H1 (cell line): Measurements from ENCODE around the gene HSPB1. TPM values are rescaled to one million over a fixed set of nuclear protein-coding genes. Genes with fewer than 3 reads are reported as not detected.

ENCODE experiments used
- BACH1 ChIP-seq: IDR thresholded peaks from 2 replicates; pipeline ENCODE4 v1.6.1; 2012; ENCODE audit warnings: low read length, improper control_type of control experiment
- BCL11A ChIP-seq, 2 experiments: IDR thresholded peaks; one replicate each; pipeline ENCODE4 v1.6.1; 2011; ENCODE audit warnings: low read depth in 2 of 2, low read length in 2 of 2, mild to moderate bottlenecking in 2 of 2
- BRCA1 ChIP-seq: IDR thresholded peaks from 2 replicates; pipeline ENCODE4 v1.6.1; 2012; ENCODE audit warnings: low read depth, low read length, improper control_type of control experiment
- CBX5 ChIP-seq: fragments of 300-800, 300-1000 bp; sonication (generic); IDR thresholded peaks from 2 replicates; pipeline ENCODE4 v1.7.1; 2016; ENCODE audit warnings: antibody characterized with exemption, low read length, low read depth
- CEBPB ChIP-seq: IDR thresholded peaks from 2 replicates; pipeline ENCODE4 v1.6.1; 2012; ENCODE audit warnings: low read depth, low read length
- CHD2 ChIP-seq: IDR thresholded peaks from 2 replicates; pipeline ENCODE4 v1.6.1; 2012; ENCODE audit warnings: low read length, improper control_type of control experiment
- CREB1 ChIP-seq: IDR thresholded peaks from 2 replicates; pipeline ENCODE4 v1.6.1; 2012; ENCODE audit warnings: inconsistent platforms
- FOSL1 ChIP-seq: IDR thresholded peaks from 2 replicates; pipeline ENCODE4 v1.6.1; 2011; ENCODE audit warnings: mild to moderate bottlenecking, low read depth, low read length, moderate library complexity; ENCODE audit not compliant: insufficient read depth
- GABPA ChIP-seq: IDR thresholded peaks from 2 replicates; pipeline ENCODE4 v1.6.1; 2011; ENCODE audit warnings: mild to moderate bottlenecking, low read length, moderate library complexity, borderline replicate concordance; ENCODE audit not compliant: insufficient read depth
- HDAC2 ChIP-seq, 2 experiments: fragments of 300-600 bp in 1 of 2; sonication (generic) in 1 of 2; IDR thresholded peaks; 2 replicates each; pipeline ENCODE4 v1.6.1; 2011 to 2012; ENCODE audit warnings: low read depth in 2 of 2, low read length in 2 of 2, mild to moderate bottlenecking in 2 of 2, moderate library complexity in 2 of 2, borderline replicate concordance in 1 of 2, inconsistent platforms in 1 of 2
- JUND ChIP-seq: IDR thresholded peaks from 2 replicates; pipeline ENCODE4 v1.6.1; 2011; ENCODE audit warnings: mild to moderate bottlenecking, improper control_type of control experiment, low read length
- KDM1A ChIP-seq: fragments of 200-600, 300-600 bp; sonication (generic); IDR thresholded peaks from 2 replicates; pipeline ENCODE4 v1.7.1; 2016; ENCODE audit warnings: mild to moderate bottlenecking, low read length, borderline replicate concordance
- KDM5A ChIP-seq: fragments of 200-600 bp; IDR thresholded peaks from 2 replicates; pipeline ENCODE4 v1.7.1; 2012; ENCODE audit warnings: mild to moderate bottlenecking, low read length, inconsistent platforms, mixed read lengths
- MAFK ChIP-seq: IDR thresholded peaks from 2 replicates; pipeline ENCODE4 v1.6.1; 2012; ENCODE audit warnings: low read depth, mild to moderate bottlenecking, improper control_type of control experiment, low read length
- PHF8 ChIP-seq: fragments of 200-600 bp; sonication (generic); conservative IDR thresholded peaks from 2 replicates; pipeline ENCODE4 v1.7.1; 2012; ENCODE audit warnings: low read depth, mild to moderate bottlenecking, inconsistent platforms, low read length, moderate library complexity
- POLR2A ChIP-seq, 2 experiments: IDR thresholded peaks; 1 replicate in 1 of 2; 2 replicates in 1 of 2; pipeline ENCODE4 v1.6.1; 2011; ENCODE audit warnings: low read depth in 2 of 2, low read length in 2 of 2, mild to moderate bottlenecking in 2 of 2; ENCODE audit errors: control extremely low read depth in 1 of 2
- POLR2AphosphoS5 ChIP-seq: IDR thresholded peaks from 2 replicates; pipeline ENCODE4 v1.6.1; 2011; ENCODE audit warnings: low read depth, low read length
- RFX5 ChIP-seq: IDR thresholded peaks from 2 replicates; pipeline ENCODE4 v1.6.1; 2011; ENCODE audit warnings: low read depth, low read length, improper control_type of control experiment, borderline replicate concordance
- SIX5 ChIP-seq: IDR thresholded peaks from 2 replicates; pipeline ENCODE4 v1.6.1; 2011; ENCODE audit warnings: mild to moderate bottlenecking, low read depth, low read length
- SP1 ChIP-seq: IDR thresholded peaks from 2 replicates; pipeline ENCODE4 v1.6.1; 2011; ENCODE audit warnings: low read depth, low read length
- TAF7 ChIP-seq: optimal IDR thresholded peaks from 2 replicates; pipeline ENCODE3; 2011; ENCODE audit warnings: low read depth, mild to moderate bottlenecking, inconsistent platforms, low read length, moderate library complexity, borderline replicate concordance
- TBP ChIP-seq: IDR thresholded peaks from 2 replicates; pipeline ENCODE4 v1.6.1; 2011; ENCODE audit warnings: low read depth, low read length, improper control_type of control experiment
- TCF12 ChIP-seq: IDR thresholded peaks from 2 replicates; pipeline ENCODE4 v1.6.1; 2011; ENCODE audit warnings: low read depth, mild to moderate bottlenecking, low read length
- TEAD4 ChIP-seq: IDR thresholded peaks from 2 replicates; pipeline ENCODE4 v1.6.1; 2012; ENCODE audit warnings: low read depth, low read length, inconsistent platforms, mixed read lengths
- USF2 ChIP-seq: IDR thresholded peaks from 2 replicates; pipeline ENCODE4 v1.6.1; 2011; ENCODE audit warnings: low read length, improper control_type of control experiment
- polyA plus RNA-seq, 7 experiments: library from polyadenylated mRNA; depleted of rRNA in 3 of 7; stranded (reverse) in 5 of 7; unstranded in 2 of 7; fragments of >200 nt in 5 of 7; fragments of 200-250 nt in 2 of 7; gene quantifications; 1 replicate in 5 of 7; 2 replicates in 1 of 7; 4 replicates in 1 of 7; pipeline versions ENCODE4 v1.2.1 to v1.2.3, GENCODE V29; 2011 to 2013; ENCODE audit warnings: missing spikeins in 2 of 7, mixed read lengths in 2 of 7
- total RNA-seq: library from RNA; stranded (reverse); fragmentation: NEBNext Ultra II Directional; extraction: Animal tissue kit (Norgen Biotek cat#: 25700); gene quantifications from 2 replicates; pipeline ENCODE4 v1.2.1, GENCODE V29; 2021

HSPB1 gene
- total and polyA plus RNA-seq, 2 of the 8 experiments (the other 6 are each of a cell fraction or from before 2014, with no cell fraction given): 165 to 254 TPM

GRCh38 chr7:76302347-76303201 is at the start of gene HSPB1 (continued):
- TF ChIP-seq USF2 (no peak), RFX5 (no peak), KDM1A (no peak), SP1 (no peak), PHF8 (no peak; the same call in 1 of the 2 replicates), KDM5A (no peak), BACH1 (no peak), TAF7 (peak; percentile 51), TCF12 (no peak), CBX5 (no peak), BRCA1 (no peak), CEBPB (no peak), GABPA (no peak), POLR2AphosphoS5 (0 out of 2 replicates have a peak, but pooled peaks have one; percentile 38), TEAD4 (no peak), HDAC2 (IDR thresholded peaks at IDR 0.05; ENCODE audit: borderline replicate concordance in 1 of 2, low read depth in 2 of 2, low read length in 2 of 2) (no peak), FOSL1 (no peak), SIX5 (no peak), POLR2A (IDR thresholded peaks at IDR 0.05; ENCODE audit: control extremely low read depth in 1 of 2, low read depth in 2 of 2, low read length in 2 of 2) (peak in 1 of 2 experiments; percentile 53; a peak in 1 of 3 replicates), CHD2 (no peak), CREB1 (0 out of 2 replicates have a peak, but pooled peaks have one; percentile 30), JUND (no peak), MAFK (no peak), BCL11A (IDR thresholded peaks at IDR 0.05; ENCODE audit: low read depth in 2 of 2, low read length in 2 of 2) (no peak), TBP (peak; percentile 72)
